Liver (tissue), 9 donors: ENCODE results near the gene OSBPL10. TPM values are rescaled to one million over a fixed set of nuclear protein-coding genes. Genes with fewer than 3 reads are reported as not detected.

Experiments
- DNase-seq: peaks from one replicate; pipeline ENCODE4 v3.0.0-alpha.2; 2017; ENCODE audit warnings: low spot score
- H3K27ac ChIP-seq, 2 donors: one replicate each; pipeline ENCODE4 v1.7.0; 2013; ENCODE audit warnings: inconsistent platforms in 2 of 2, low read length in 2 of 2, control low read depth in 1 of 2, low read depth in 1 of 2, mild to moderate bottlenecking in 1 of 2
- H3K27me3 ChIP-seq, 4 donors: one replicate each; pipeline versions ENCODE4 v1.6.1 to v1.7.0; 2013; ENCODE audit warnings: low read length in 3 of 4, inconsistent platforms in 1 of 4, mild to moderate bottlenecking in 1 of 4, moderate library complexity in 1 of 4; ENCODE audit not compliant: control insufficient read depth in 4 of 4, insufficient read depth in 4 of 4
- H3K36me3 ChIP-seq, 4 donors: one replicate each; pipeline versions ENCODE4 v1.6.1 to v1.7.0; 2013; ENCODE audit warnings: low read length in 3 of 4, mild to moderate bottlenecking in 3 of 4, low read depth in 1 of 4, moderate library complexity in 1 of 4; ENCODE audit not compliant: control insufficient read depth in 4 of 4, insufficient read depth in 3 of 4
- H3K4me1 ChIP-seq, 4 donors: one replicate each; pipeline versions ENCODE4 v1.6.1 to v1.7.0; 2013; ENCODE audit warnings: low read length in 3 of 4, mild to moderate bottlenecking in 3 of 4, moderate library complexity in 1 of 4; ENCODE audit not compliant: control insufficient read depth in 4 of 4, insufficient read depth in 4 of 4
- H3K4me3 ChIP-seq, 3 donors: one replicate each; pipeline versions ENCODE4 v1.6.1 to v1.7.0; 2013; ENCODE audit warnings: low read length in 3 of 3, control low read depth in 1 of 3, low read depth in 1 of 3, mild to moderate bottlenecking in 1 of 3
- H3K9ac ChIP-seq, 2 donors: one replicate each; pipeline ENCODE4 v1.7.0; 2013; ENCODE audit warnings: low read length in 2 of 2, mild to moderate bottlenecking in 2 of 2, moderate library complexity in 2 of 2, control low read depth in 1 of 2, low read depth in 1 of 2
- H3K9me3 ChIP-seq, 4 donors: one replicate each; pipeline versions ENCODE4 v1.6.1 to v1.7.0; 2013; ENCODE audit warnings: low read length in 3 of 4; ENCODE audit not compliant: control insufficient read depth in 4 of 4
- ATF3 ChIP-seq: IDR thresholded peaks from 2 replicates; pipeline ENCODE4 v1.6.1; 2016; ENCODE audit warnings: antibody characterized with exemption
- CTCF ChIP-seq: fragments of 150-350 bp; IDR thresholded peaks from 2 replicates; pipeline ENCODE4 v1.5.1; 2017; ENCODE audit warnings: improper control_type of control experiment, low read depth, low read length; ENCODE audit not compliant: missing input control
- EGR1 ChIP-seq, 2 donors: IDR thresholded peaks; 2 replicates each; pipeline ENCODE4 v1.6.1; 2016 to 2018; ENCODE audit warnings: antibody characterized with exemption in 2 of 2, low read depth in 2 of 2
- FOXA1 ChIP-seq: IDR thresholded peaks from 2 replicates; pipeline ENCODE4 v1.6.1; 2016; ENCODE audit warnings: antibody characterized with exemption
- FOXA2 ChIP-seq: IDR thresholded peaks from 2 replicates; pipeline ENCODE4 v1.6.1; 2016; ENCODE audit warnings: antibody characterized with exemption
- GABPA ChIP-seq, 2 donors: IDR thresholded peaks in 1 of 2; conservative IDR thresholded peaks in 1 of 2; 2 replicates each; pipeline ENCODE4 v1.6.1; 2016; ENCODE audit warnings: antibody characterized with exemption in 2 of 2, mild to moderate bottlenecking in 1 of 2, moderate library complexity in 1 of 2
- HNF4A ChIP-seq, 2 donors: conservative IDR thresholded peaks; 2 replicates each; pipeline ENCODE4 v1.6.1; 2016; ENCODE audit warnings: antibody characterized with exemption in 2 of 2, mild to moderate bottlenecking in 2 of 2
- HNF4G ChIP-seq: IDR thresholded peaks from 2 replicates; pipeline ENCODE4 v1.6.1; 2016; ENCODE audit warnings: antibody characterized with exemption
- JUND ChIP-seq, 2 donors: IDR thresholded peaks; 2 replicates each; pipeline ENCODE4 v1.6.1; 2016; ENCODE audit warnings: antibody characterized with exemption in 2 of 2
- MAX ChIP-seq: IDR thresholded peaks from 2 replicates; pipeline ENCODE4 v1.6.1; 2016; ENCODE audit warnings: antibody characterized with exemption
- NR2F2 ChIP-seq: IDR thresholded peaks from 2 replicates; pipeline ENCODE4 v1.6.1; 2016; ENCODE audit warnings: antibody characterized with exemption
- RAD21 ChIP-seq, 2 donors: IDR thresholded peaks; 2 replicates each; pipeline ENCODE4 v1.6.1; 2016; ENCODE audit warnings: antibody characterized with exemption in 2 of 2, mild to moderate bottlenecking in 2 of 2
- REST ChIP-seq: IDR thresholded peaks from 2 replicates; pipeline ENCODE4 v1.6.1; 2016; ENCODE audit warnings: antibody characterized with exemption, mild to moderate bottlenecking
- RXRA ChIP-seq, 2 donors: IDR thresholded peaks; 2 replicates each; pipeline ENCODE4 v1.6.1; 2017 to 2018; ENCODE audit warnings: antibody characterized with exemption in 2 of 2, mild to moderate bottlenecking in 1 of 2
- SP1 ChIP-seq: IDR thresholded peaks from 2 replicates; pipeline ENCODE4 v1.6.1; 2018; ENCODE audit warnings: antibody characterized with exemption, mild to moderate bottlenecking
- TAF1 ChIP-seq: conservative IDR thresholded peaks from 2 replicates; pipeline ENCODE4 v1.6.1; 2016; ENCODE audit warnings: antibody characterized with exemption, mild to moderate bottlenecking
- YY1 ChIP-seq: IDR thresholded peaks from 2 replicates; pipeline ENCODE4 v1.6.1; 2016; ENCODE audit warnings: antibody characterized with exemption, mild to moderate bottlenecking
- ZBTB33 ChIP-seq: IDR thresholded peaks from 2 replicates; pipeline ENCODE4 v1.6.1; 2016; ENCODE audit warnings: antibody characterized with exemption
- WGBS: extraction: QIAGEN DNeasy Blood & Tissue Kit; methylation state at CpG from one replicate; pipeline ENCODE4 v1.1.7; 2013; 5-methylcytosine and 5-hydroxymethylcytosine counted together
- polyA plus RNA-seq, 2 donors: library from polyadenylated mRNA; stranded (reverse) in 1 of 2; unstranded in 1 of 2; fragments of 200-250 nt in 1 of 2; fragments of >200 nt in 1 of 2; fragmentation: Nextera tagmentation in 1 of 2; extraction: Ambion mirVana in 1 of 2; gene quantifications; one replicate each; pipeline versions ENCODE4 v1.2.1 to v1.2.3, GENCODE V29; 2013 to 2015
- total RNA-seq, 2 donors: library from RNA; depleted of rRNA; stranded (reverse); fragments of >200 nt; gene quantifications; one replicate each; pipeline ENCODE4 v1.2.3, GENCODE V29; 2014
- donor health status: healthy.
- donor health status: healthy.
- donor health status: healthy.
- donor health status: healthy.
- donor health status: healthy.

The OSBPL10 gene
- total and polyA plus RNA-seq, 4 donors: 0.75 to 4.0 (median 1.7) TPM

- Histone ChIP-seq H3K27ac (no peak overlapping the region), H3K36me3 (peaks cover 2 to 47% (median 14%) of the 10 kb centered on the region in 4 donors), H3K9me3 (no peaks in the 10 kb centered on the region), H3K9ac (no peak overlapping the region), H3K4me3 (no peak overlapping the region), H3K27me3 (no peaks in the 10 kb centered on the region), H3K4me1 (no peaks in the 10 kb centered on the region)
- TF ChIP-seq HNF4A (conservative IDR thresholded peaks at IDR 0.05) (no peak), SP1 (no peak), MAX (no peak), CTCF (no peak), GABPA (IDR thresholded peaks at IDR 0.05 in 1 of 2, conservative IDR thresholded peaks at IDR 0.05 in 1 of 2) (no peak)
- 94% methylated on average over 3 of the region's 3 CpGs for WGBS
- DNase-seq: no peak
Measured at GRCh38 chr3:31621314-31621713, 359.7 kb downstream of the OSBPL10 start.

GRCh38 chr3:31620656-31621055 lies 360.4 kb downstream of the OSBPL10 start:
- H3K4me3 ChIP-seq: no peak overlapping the region
- H3K4me1 ChIP-seq: no peaks in the 10 kb centered on the region
- WGBS: 96% methylated on average over 1 of the region's 1 CpG
- no peak for TF ChIP-seq RAD21 (IDR thresholded peaks at IDR 0.05)
- no peak for TF ChIP-seq FOXA2
- no peak for TF ChIP-seq MAX
- no peak for TF ChIP-seq HNF4G
- TF ChIP-seq REST: no peak
- TF ChIP-seq HNF4A (conservative IDR thresholded peaks at IDR 0.05): no peak
- no peak for TF ChIP-seq GABPA (IDR thresholded peaks at IDR 0.05 in 1 of 2, conservative IDR thresholded peaks at IDR 0.05 in 1 of 2)
- no peak for TF ChIP-seq YY1
- TF ChIP-seq JUND (IDR thresholded peaks at IDR 0.05): no peak
- TF ChIP-seq CTCF: no peak
- no peak for TF ChIP-seq EGR1 (IDR thresholded peaks at IDR 0.05; ENCODE audit: low read depth in 2 of 2)
- no peak for TF ChIP-seq NR2F2
- no peak for TF ChIP-seq TAF1
- no peak for TF ChIP-seq FOXA1
- no peak for TF ChIP-seq RXRA (IDR thresholded peaks at IDR 0.05)
- no peak for TF ChIP-seq ATF3
- no peak for TF ChIP-seq ZBTB33
- H3K9me3 ChIP-seq: no peaks in the 10 kb centered on the region
- no peak overlapping the region for H3K27ac ChIP-seq
- DNase-seq: no peak
- no peak overlapping the region for H3K9ac ChIP-seq
- no peaks in the 10 kb centered on the region for H3K27me3 ChIP-seq
- peaks cover 2 to 42% (median 11%) of the 10 kb centered on the region in 4 donors for H3K36me3 ChIP-seq
